Measurements from ENCODE around the gene NR6A1. TPM values are rescaled to one million over a fixed set of nuclear protein-coding genes. Genes with fewer than 3 reads are reported as not detected.
"Not testable (repeated sequence)": the region's sequence is repeated elsewhere in the genome, so short reads cannot be mapped to it uniquely, and the experiment has no call there.

NR6A1 gene
- total RNA-seq, 4 donors from 2014 or later = 1.7 to 8.4 (median 5.5) TPM

DNA sequence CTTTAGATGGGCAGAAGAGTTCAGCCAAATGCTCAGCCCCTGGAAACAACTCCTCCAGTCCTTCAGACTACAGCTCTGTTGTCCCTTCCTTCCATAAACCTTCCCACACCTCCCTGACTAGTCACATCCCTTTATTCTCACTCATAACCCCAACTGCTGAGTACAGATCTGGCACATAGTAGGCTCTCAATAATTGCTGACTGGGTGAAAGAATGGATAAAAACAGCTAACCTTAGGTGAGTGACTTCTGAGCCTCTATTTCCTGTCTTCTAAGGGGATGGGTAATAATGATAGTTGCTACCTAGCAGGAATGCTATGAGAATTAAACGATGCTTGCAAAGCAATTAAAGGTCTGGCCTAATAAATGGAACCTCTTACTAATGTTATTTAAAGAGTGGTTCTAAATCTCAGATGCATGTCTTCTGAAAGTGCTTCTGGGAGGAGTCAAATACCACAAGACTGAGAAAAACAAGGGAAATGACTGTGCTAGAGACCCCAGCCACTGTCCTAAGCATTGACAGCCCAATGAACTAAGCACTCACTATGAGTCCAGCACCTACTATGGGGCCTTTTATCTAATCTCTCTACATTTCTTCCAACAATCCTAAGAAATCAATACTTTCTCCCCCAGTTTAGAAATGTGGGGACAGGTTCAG lies 2.5 kb upstream of the NR6A1 start:
- Histone ChIP-seq H3K27me3 (peaks cover 0 to 6% of the 10 kb centered on the region in 2 donors), H3K4me3 (no peak overlapping the region), H3K9me3 (no peaks in the 10 kb centered on the region), H3K27ac (no peak overlapping the region), H3K4me1 (peaks cover 0 to 69% (median 18%) of the 10 kb centered on the region in 4 donors), H3K36me3 (no peaks in the 10 kb centered on the region)
- TF ChIP-seq, protein P1, sequence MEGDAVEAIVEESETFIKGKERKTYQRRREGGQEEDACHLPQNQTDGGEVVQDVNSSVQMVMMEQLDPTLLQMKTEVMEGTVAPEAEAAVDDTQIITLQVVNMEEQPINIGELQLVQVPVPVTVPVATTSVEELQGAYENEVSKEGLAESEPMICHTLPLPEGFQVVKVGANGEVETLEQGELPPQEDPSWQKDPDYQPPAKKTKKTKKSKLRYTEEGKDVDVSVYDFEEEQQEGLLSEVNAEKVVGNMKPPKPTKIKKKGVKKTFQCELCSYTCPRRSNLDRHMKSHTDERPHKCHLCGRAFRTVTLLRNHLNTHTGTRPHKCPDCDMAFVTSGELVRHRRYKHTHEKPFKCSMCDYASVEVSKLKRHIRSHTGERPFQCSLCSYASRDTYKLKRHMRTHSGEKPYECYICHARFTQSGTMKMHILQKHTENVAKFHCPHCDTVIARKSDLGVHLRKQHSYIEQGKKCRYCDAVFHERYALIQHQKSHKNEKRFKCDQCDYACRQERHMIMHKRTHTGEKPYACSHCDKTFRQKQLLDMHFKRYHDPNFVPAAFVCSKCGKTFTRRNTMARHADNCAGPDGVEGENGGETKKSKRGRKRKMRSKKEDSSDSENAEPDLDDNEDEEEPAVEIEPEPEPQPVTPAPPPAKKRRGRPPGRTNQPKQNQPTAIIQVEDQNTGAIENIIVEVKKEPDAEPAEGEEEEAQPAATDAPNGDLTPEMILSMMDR (IDR thresholded peaks at IDR 0.05) = no peak
- TF ChIP-seq POLR2A (IDR thresholded peaks at IDR 0.05) = no peak
- TF ChIP-seq EP300 (IDR thresholded peaks at IDR 0.05) = no peak
- 85 to 91% methylated on average over 1 of the region's 1 CpG for WGBS, 2 donors
- DNase-seq (ENCODE audit: low spot score in 2 of 2) = no peak

- H3K27me3 ChIP-seq; H3K9me3 ChIP-seq; H3K36me3 ChIP-seq; DNase-seq (ENCODE audit: low spot score in 2 of 2); H3K4me3 ChIP-seq: not testable (repeated sequence)
- H3K4me1 ChIP-seq = peaks cover 0 to 69% (median 16%) of the 10 kb centered on the region in 4 donors
- 86 to 91% methylated on average over 15 of the region's 15 CpGs for WGBS, 2 donors
- peak overlapping the region in 1 of 4 donors; percentile 86 for H3K27ac ChIP-seq
These were observed 1.8 kb upstream of the NR6A1 start for GRCh38 chr9:124772877-124773276.

- DNase-seq (ENCODE audit: low spot score in 2 of 2) = peak in 1 of 2 donors; percentile 53
- WGBS, 2 donors = 22% methylated on average over 39 of the region's 39 CpGs
- Histone ChIP-seq H3K9me3 (no peaks in the 10 kb centered on the region), H3K4me1 (peaks cover 0 to 66% (median 18%) of the 10 kb centered on the region in 4 donors), H3K36me3 (no peaks in the 10 kb centered on the region), H3K27me3 (peaks cover 0 to 8% of the 10 kb centered on the region in 2 donors), H3K4me3 (peak overlapping the region; percentile 46 to 94 (median 73)), H3K27ac (peak overlapping the region; percentile 73 to 86 (median 78))
- TF ChIP-seq, protein P1 (IDR thresholded peaks at IDR 0.05) = peak; percentile 93 to 99 (median 98)
- no peak for TF ChIP-seq POLR2A (IDR thresholded peaks at IDR 0.05)
These were observed 962 bp upstream of the NR6A1 start for GRCh38 chr9:124771867-124772679.

- WGBS, 2 donors = 3 to 4% methylated on average over 19 to 40 of the region's 43 CpGs
- no peaks in the 10 kb centered on the region for H3K36me3 ChIP-seq
- TF ChIP-seq EP300 (IDR thresholded peaks at IDR 0.05) = no peak
- TF ChIP-seq POLR2A (IDR thresholded peaks at IDR 0.05) = no peak
- TF ChIP-seq, protein P1 (IDR thresholded peaks at IDR 0.05) = no peak
- DNase-seq (ENCODE audit: low spot score in 2 of 2) = no peak
- no peaks in the 10 kb centered on the region for H3K9me3 ChIP-seq
- peak overlapping the region; percentile 73 to 86 (median 74) for H3K27ac ChIP-seq
- H3K4me1 ChIP-seq = peaks cover 0 to 55% (median 11%) of the 10 kb centered on the region in 4 donors
- H3K27me3 ChIP-seq = peaks cover 0 to 10% of the 10 kb centered on the region in 2 donors
- peak overlapping the region; percentile 71 to 94 (median 73) for H3K4me3 ChIP-seq
These were observed 621 bp downstream of the NR6A1 start for GRCh38 chr9:124770359-124771020.

DNA sequence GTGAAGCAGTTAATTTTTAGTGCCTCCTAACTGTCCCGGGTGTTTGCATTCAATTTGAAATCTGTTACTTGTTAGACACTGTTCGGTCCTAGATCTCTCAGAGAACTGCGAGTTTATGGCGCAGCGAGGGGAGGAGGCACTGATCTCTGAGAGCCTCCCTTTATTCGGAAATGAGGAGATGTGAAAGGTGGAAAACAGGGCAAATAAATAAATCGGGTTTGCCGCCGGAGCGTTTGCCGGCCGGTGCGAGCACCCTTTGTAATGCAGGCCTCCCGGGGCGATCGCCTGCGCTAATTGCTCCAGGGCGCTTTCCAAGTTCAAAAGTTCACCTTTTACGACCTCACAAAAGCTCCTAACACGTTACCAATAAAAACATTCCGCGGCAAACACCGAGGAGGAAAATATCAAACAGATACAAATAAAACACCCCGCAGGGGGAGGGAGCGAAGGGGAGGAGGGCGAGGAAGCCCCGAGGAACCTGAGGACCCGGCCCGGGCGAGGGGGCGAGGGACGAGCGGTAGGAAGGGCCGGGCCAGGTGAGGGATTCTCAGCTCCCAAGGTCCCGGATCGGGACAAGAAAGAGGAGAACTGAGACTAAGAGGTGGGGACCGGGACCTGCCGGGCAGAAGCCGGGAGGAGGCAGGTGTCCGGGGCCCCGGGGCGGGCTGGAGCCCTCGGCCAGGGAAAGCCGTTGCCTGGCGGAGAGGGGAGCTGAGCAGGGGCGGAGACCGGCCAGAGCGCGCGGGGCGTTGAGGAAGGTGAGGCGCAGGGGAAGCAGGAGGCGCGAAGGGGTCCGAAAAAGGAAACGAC lies 1.4 kb downstream of the NR6A1 start:
- H3K27ac ChIP-seq = peak overlapping the region in 3 of 4 donors; percentile 38 to 86 (median 76)
- peaks cover 0 to 52% (median 11%) of the 10 kb centered on the region in 4 donors for H3K4me1 ChIP-seq
- peak overlapping the region; percentile 71 to 94 (median 73) for H3K4me3 ChIP-seq
- no peak for DNase-seq (ENCODE audit: low spot score in 2 of 2)
- no peaks in the 10 kb centered on the region for H3K9me3 ChIP-seq
- H3K36me3 ChIP-seq = no peaks in the 10 kb centered on the region
- 2 to 4% methylated on average over 56 of the region's 56 CpGs for WGBS, 2 donors
- TF ChIP-seq POLR2A (IDR thresholded peaks at IDR 0.05) (no peak), EP300 (IDR thresholded peaks at IDR 0.05) (no peak)
- TF ChIP-seq, protein P1 (IDR thresholded peaks at IDR 0.05) = no peak
- H3K27me3 ChIP-seq = peaks cover 0 to 10% of the 10 kb centered on the region in 2 donors
